ENCODE results near the gene NRL. TPM values are rescaled to one million over a fixed set of nuclear protein-coding genes. Genes with fewer than 3 reads are reported as not detected.
A peak's percentile ranks its signal among the peaks of the same experiment; 100 is the strongest.

NRL gene
- total RNA-seq, 1 experiment from 2014 or later, result 1.4 TPM

DNA sequence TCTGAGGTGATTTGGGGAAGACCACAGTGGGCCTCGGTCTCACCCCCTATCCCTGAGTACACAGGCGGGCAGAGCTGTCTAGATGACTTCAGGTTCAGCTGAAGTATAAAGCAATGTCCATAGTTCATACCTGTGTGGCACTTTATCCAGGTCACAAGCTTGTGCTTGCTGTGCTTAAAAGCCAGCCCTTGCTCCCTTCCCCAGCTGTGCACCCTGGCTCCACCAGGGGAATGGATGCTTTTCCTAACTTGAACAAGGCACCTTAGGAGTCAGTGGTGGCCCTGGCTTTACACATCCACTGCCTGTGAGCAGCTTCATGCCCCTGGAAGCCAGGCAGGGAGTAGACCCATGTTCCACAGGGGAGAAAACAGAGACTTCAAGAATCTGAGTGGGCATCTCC, 57.5 kb downstream of the NRL start:
- Histone ChIP-seq H3K4me3 (ENCODE audit: low read depth in 2 of 2, low read length in 2 of 2) (no peak overlapping the region), H3K27me3 (ENCODE audit: control insufficient read depth, insufficient read depth, low read length) (no peaks in the 10 kb centered on the region; the same call in 1 of the 2 replicates), H3K4me1 (ENCODE audit: control insufficient read depth, insufficient read depth, low read length) (no peaks in the 10 kb centered on the region), H3K9me3 (ENCODE audit: control insufficient read depth, insufficient read depth, low read depth, low read length) (no peaks in the 10 kb centered on the region), H3K36me3 (ENCODE audit: control insufficient read depth, insufficient read depth, low read length) (no peaks in the 10 kb centered on the region), H3K27ac (ENCODE audit: low read length) (no peak overlapping the region)
- DNase-seq (ENCODE audit: low read depth, low spot score) (no peak), ATAC-seq (peak; percentile 30; the same call in 1 of the 2 replicates)
- CTCF ChIA-PET, result interaction anchor here (0.6 to 2.8 kb wide), 3 partner anchors 34 to 85 kb away, joined by 6 to 50 read pairs (median 37); no protein-coding TSS in a partner anchor
- POLR2A ChIA-PET, result no interaction called here
- intact Hi-C loops (cut with micrococcal nuclease; ENCODE audit: unreplicated experiment) (no loop called here), in situ Hi-C loops (cut with HindIII; ENCODE audit: low pct_unique_long_range_greater_than_20kb, low sequenced_read_pairs) (no loop called here)
- TF ChIP-seq, protein P1, sequence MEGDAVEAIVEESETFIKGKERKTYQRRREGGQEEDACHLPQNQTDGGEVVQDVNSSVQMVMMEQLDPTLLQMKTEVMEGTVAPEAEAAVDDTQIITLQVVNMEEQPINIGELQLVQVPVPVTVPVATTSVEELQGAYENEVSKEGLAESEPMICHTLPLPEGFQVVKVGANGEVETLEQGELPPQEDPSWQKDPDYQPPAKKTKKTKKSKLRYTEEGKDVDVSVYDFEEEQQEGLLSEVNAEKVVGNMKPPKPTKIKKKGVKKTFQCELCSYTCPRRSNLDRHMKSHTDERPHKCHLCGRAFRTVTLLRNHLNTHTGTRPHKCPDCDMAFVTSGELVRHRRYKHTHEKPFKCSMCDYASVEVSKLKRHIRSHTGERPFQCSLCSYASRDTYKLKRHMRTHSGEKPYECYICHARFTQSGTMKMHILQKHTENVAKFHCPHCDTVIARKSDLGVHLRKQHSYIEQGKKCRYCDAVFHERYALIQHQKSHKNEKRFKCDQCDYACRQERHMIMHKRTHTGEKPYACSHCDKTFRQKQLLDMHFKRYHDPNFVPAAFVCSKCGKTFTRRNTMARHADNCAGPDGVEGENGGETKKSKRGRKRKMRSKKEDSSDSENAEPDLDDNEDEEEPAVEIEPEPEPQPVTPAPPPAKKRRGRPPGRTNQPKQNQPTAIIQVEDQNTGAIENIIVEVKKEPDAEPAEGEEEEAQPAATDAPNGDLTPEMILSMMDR (IDR thresholded peaks at IDR 0.05), result no peak
- TF ChIP-seq TCF7L2 (IDR thresholded peaks at IDR 0.05; ENCODE audit: low read depth, low read length) (no peak), POLR2AphosphoS5 (IDR thresholded peaks at IDR 0.05; ENCODE audit: low read depth, low read length) (no peak), SIN3A (IDR thresholded peaks at IDR 0.05; ENCODE audit: borderline replicate concordance, insufficient read depth, low read depth, low read length) (no peak)
- TF ChIP-seq, protein P2, sequence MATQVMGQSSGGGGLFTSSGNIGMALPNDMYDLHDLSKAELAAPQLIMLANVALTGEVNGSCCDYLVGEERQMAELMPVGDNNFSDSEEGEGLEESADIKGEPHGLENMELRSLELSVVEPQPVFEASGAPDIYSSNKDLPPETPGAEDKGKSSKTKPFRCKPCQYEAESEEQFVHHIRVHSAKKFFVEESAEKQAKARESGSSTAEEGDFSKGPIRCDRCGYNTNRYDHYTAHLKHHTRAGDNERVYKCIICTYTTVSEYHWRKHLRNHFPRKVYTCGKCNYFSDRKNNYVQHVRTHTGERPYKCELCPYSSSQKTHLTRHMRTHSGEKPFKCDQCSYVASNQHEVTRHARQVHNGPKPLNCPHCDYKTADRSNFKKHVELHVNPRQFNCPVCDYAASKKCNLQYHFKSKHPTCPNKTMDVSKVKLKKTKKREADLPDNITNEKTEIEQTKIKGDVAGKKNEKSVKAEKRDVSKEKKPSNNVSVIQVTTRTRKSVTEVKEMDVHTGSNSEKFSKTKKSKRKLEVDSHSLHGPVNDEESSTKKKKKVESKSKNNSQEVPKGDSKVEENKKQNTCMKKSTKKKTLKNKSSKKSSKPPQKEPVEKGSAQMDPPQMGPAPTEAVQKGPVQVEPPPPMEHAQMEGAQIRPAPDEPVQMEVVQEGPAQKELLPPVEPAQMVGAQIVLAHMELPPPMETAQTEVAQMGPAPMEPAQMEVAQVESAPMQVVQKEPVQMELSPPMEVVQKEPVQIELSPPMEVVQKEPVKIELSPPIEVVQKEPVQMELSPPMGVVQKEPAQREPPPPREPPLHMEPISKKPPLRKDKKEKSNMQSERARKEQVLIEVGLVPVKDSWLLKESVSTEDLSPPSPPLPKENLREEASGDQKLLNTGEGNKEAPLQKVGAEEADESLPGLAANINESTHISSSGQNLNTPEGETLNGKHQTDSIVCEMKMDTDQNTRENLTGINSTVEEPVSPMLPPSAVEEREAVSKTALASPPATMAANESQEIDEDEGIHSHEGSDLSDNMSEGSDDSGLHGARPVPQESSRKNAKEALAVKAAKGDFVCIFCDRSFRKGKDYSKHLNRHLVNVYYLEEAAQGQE (IDR thresholded peaks at IDR 0.05; ENCODE audit: insufficient read depth in 1 of 2, low read depth in 2 of 2, low read length in 1 of 2), result no peak
- BruUV-seq (replicated peaks), result no TSS peak

DNA sequence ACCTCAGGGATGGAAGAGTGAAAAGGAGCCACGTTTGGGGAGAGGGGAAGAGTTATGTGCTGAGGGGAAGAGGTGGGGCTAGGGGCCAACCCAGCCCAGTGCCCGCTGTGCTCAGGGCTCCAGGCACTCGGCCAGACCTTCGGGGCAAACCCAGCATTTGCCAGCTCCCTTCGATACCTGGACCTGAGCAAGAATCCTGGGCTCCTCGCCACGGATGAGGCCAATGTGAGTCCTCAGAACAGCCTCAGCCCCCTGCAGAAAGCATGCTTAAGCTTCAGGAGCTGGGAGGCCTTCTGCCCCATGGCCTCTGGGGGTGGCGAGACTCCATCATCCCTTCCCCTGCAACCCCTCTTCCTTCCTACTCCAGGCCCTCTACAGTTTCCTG, 58.0 kb downstream of the NRL start:
- Histone ChIP-seq H3K27me3 (ENCODE audit: control insufficient read depth, insufficient read depth, low read length) (no peaks in the 10 kb centered on the region; the same call in 1 of the 2 replicates), H3K9me3 (ENCODE audit: control insufficient read depth, insufficient read depth, low read depth, low read length) (no peaks in the 10 kb centered on the region), H3K4me1 (ENCODE audit: control insufficient read depth, insufficient read depth, low read length) (no peaks in the 10 kb centered on the region), H3K27ac (ENCODE audit: low read length) (no peak overlapping the region), H3K36me3 (ENCODE audit: control insufficient read depth, insufficient read depth, low read length) (no peaks in the 10 kb centered on the region), H3K4me3 (ENCODE audit: low read depth in 2 of 2, low read length in 2 of 2) (no peak overlapping the region)
- no TSS peak for BruUV-seq (replicated peaks)
- in situ Hi-C loops (cut with HindIII; ENCODE audit: low pct_unique_long_range_greater_than_20kb, low sequenced_read_pairs) (no loop called here), intact Hi-C loops (cut with micrococcal nuclease; ENCODE audit: unreplicated experiment) (no loop called here)
- no peak for DNase-seq (ENCODE audit: low read depth, low spot score)
- no peak for TF ChIP-seq POLR2AphosphoS5 (IDR thresholded peaks at IDR 0.05; ENCODE audit: low read depth, low read length)
- TF ChIP-seq TCF7L2 (IDR thresholded peaks at IDR 0.05; ENCODE audit: low read depth, low read length), result no peak
- TF ChIP-seq SIN3A (IDR thresholded peaks at IDR 0.05; ENCODE audit: borderline replicate concordance, insufficient read depth, low read depth, low read length), result no peak
- TF ChIP-seq, protein P1 (IDR thresholded peaks at IDR 0.05), result no peak
- TF ChIP-seq, protein P2 (IDR thresholded peaks at IDR 0.05; ENCODE audit: insufficient read depth in 1 of 2, low read depth in 2 of 2, low read length in 1 of 2), result no peak
- ATAC-seq, result no peak
- CTCF ChIA-PET, result interaction anchor here (0.6 to 2.8 kb wide), 3 partner anchors 34 to 131 kb away, joined by 3 to 50 read pairs (median 6); no protein-coding TSS in a partner anchor
- POLR2A ChIA-PET, result no interaction called here
